HepG2 (cell line): ENCODE results near the gene DAZAP1. TPM values are rescaled to one million over a fixed set of nuclear protein-coding genes. Genes with fewer than 3 reads are reported as not detected.

Source experiments
- ATAC-seq: fragments of 200-7000 bp; cut with Tn5 transposase; 3 replicates; pipeline ENCODE4 v1.9.1; 2020; ENCODE audit warnings: mild to moderate bottlenecking, moderate library complexity
- BruUV-seq: library from RNA; stranded (reverse); fragments of 400-500 nt; replicated peaks from 2 replicates; lab custom pipeline; 2021; lab: Mats Ljungman, UMichigan
- CTCF ChIA-PET: fragments of 300-600 bp; formaldehyde crosslinking; extraction: SDS; loops from one replicate; lab custom pipeline; 2021; ENCODE audit warnings: low total read pairs, inconsistent platforms, low intra/inter-chr PET ratio; lab: Yijun Ruan, JAX
- POLR2A ChIA-PET: fragments of 350-600 bp; sonication (Branson Sonifier 250); formaldehyde crosslinking; loops from one replicate; lab custom pipeline; 2020; ENCODE audit warnings: antibody characterized with exemption, inconsistent platforms; lab: Yijun Ruan, JAX
- DNase-seq: peaks from one replicate; pipeline ENCODE4 v3.0.0-alpha.2; 2015; ENCODE audit warnings: low spot score
- FAIRE-seq: peaks from 3 replicates; lab custom pipeline; 2011; peaks lifted over from hg19 to GRCh38; lab: Jason Lieb, UNC
- H2AFZ ChIP-seq: one replicate; pipeline ENCODE4 v1.6.1; 2011; ENCODE audit warnings: low read length, inconsistent platforms
- H3K27ac ChIP-seq: fragments of 300-600 bp; 3 replicates; pipeline ENCODE4 v1.8.0; 2011; ENCODE audit warnings: mixed run types, mild to moderate bottlenecking, mixed read lengths, low read length, inconsistent platforms; ENCODE audit not compliant: insufficient read depth; ENCODE audit errors: extremely low read length
- H3K27me3 ChIP-seq, 2 experiments: fragments of 200-600 bp in 1 of 2; 2 replicates in 1 of 2; 3 replicates in 1 of 2; pipeline versions ENCODE4 v1.6.0 to v1.8.0; 2011; ENCODE audit warnings: low read length in 2 of 2, mild to moderate bottlenecking in 2 of 2, moderate library complexity in 2 of 2, inconsistent platforms in 1 of 2; ENCODE audit not compliant: insufficient read depth in 2 of 2, control insufficient read depth in 1 of 2
- H3K36me3 ChIP-seq, 2 experiments: fragments of 200-600 bp in 1 of 2; replicated peaks in 1 of 2; 2 replicates in 1 of 2; 3 replicates in 1 of 2; pipeline versions ENCODE4 v1.5.1 to v1.8.0; 2011; ENCODE audit warnings: low read length in 2 of 2, inconsistent platforms in 1 of 2; ENCODE audit not compliant: insufficient read depth in 2 of 2, control insufficient read depth in 1 of 2
- H3K4me1 ChIP-seq: 2 replicates; pipeline ENCODE4 v1.5.1; 2012; ENCODE audit warnings: low read length, inconsistent platforms; ENCODE audit not compliant: insufficient read depth
- H3K4me2 ChIP-seq: 2 replicates; pipeline ENCODE4 v1.6.0; 2011; ENCODE audit warnings: low read depth, low read length, inconsistent platforms
- H3K4me3 ChIP-seq, 3 experiments: fragments of 200-600 bp in 1 of 3; sonication (generic), shearing (Covaris generic) in 1 of 3; replicated peaks in 1 of 3; 2 replicates each; pipeline ENCODE4 v1.5.1; 2011 to 2016; ENCODE audit warnings: low read length in 3 of 3, inconsistent platforms in 2 of 3, low read depth in 2 of 3, mild to moderate bottlenecking in 2 of 3, control low read depth in 1 of 3, mixed read lengths in 1 of 3; ENCODE audit not compliant: insufficient read depth in 1 of 3
- H3K79me2 ChIP-seq: one replicate; pipeline ENCODE4 v1.6.1; 2011; ENCODE audit warnings: low read length, inconsistent platforms; ENCODE audit not compliant: insufficient read depth
- H3K9ac ChIP-seq: 2 replicates; pipeline ENCODE4 v1.6.0; 2011; ENCODE audit warnings: mild to moderate bottlenecking, low read depth, low read length, inconsistent platforms; ENCODE audit not compliant: insufficient read depth
- H3K9me3 ChIP-seq: 2 replicates; pipeline ENCODE4 v1.5.1; 2012; ENCODE audit warnings: mild to moderate bottlenecking, low read length
- H4K20me1 ChIP-seq: 2 replicates; pipeline ENCODE4 v1.6.0; 2011; ENCODE audit warnings: inconsistent platforms, mild to moderate bottlenecking, low read length, moderate library complexity; ENCODE audit not compliant: insufficient read depth
- ARID2 ChIP-seq: sonication (generic); formaldehyde crosslinking; IDR thresholded peaks from 2 replicates; pipeline ENCODE4 v1.8.1; 2022; ENCODE audit warnings: mild to moderate bottlenecking, missing genetic modification reagents, borderline replicate concordance
- ATF3 ChIP-seq: sonication (generic); formaldehyde crosslinking; IDR thresholded peaks from 2 replicates; pipeline ENCODE4 v1.4.0; 2020; ENCODE audit warnings: missing genetic modification reagents
- CBX5 ChIP-seq: sonication (generic); formaldehyde crosslinking; IDR thresholded peaks from 2 replicates; pipeline ENCODE4 v1.4.0; 2020; ENCODE audit warnings: missing genetic modification reagents, borderline replicate concordance
- FOSL2 ChIP-seq: sonication (generic); formaldehyde crosslinking; IDR thresholded peaks from 2 replicates; pipeline ENCODE4 v1.4.0; 2020; ENCODE audit warnings: missing genetic modification reagents
- HMG20A ChIP-seq: IDR thresholded peaks from 2 replicates; pipeline ENCODE4 v1.6.1; 2016; ENCODE audit warnings: borderline replicate concordance
- MLLT10 ChIP-seq: sonication (generic); formaldehyde crosslinking; IDR thresholded peaks from 2 replicates; pipeline ENCODE4 v1.4.0; 2020; ENCODE audit warnings: missing genetic modification reagents
- NCOA1 ChIP-seq: sonication (generic); formaldehyde crosslinking; IDR thresholded peaks from 2 replicates; pipeline ENCODE4 v1.9.0; 2021; ENCODE audit warnings: missing genetic modification reagents
- NKX3-1 ChIP-seq: sonication (generic); formaldehyde crosslinking; IDR thresholded peaks from 2 replicates; pipeline ENCODE4 v1.5.0; 2020; ENCODE audit warnings: missing genetic modification reagents
- RCOR2 ChIP-seq: IDR thresholded peaks from 2 replicates; pipeline ENCODE4 v1.6.1; 2016; ENCODE audit warnings: missing biosample characterization, missing genetic modification reagents
- RFX1 ChIP-seq: fragments of 450-650 bp; IDR thresholded peaks from 2 replicates; pipeline ENCODE4 v1.6.1; 2017
- SALL1 ChIP-seq: sonication (generic); formaldehyde crosslinking; IDR thresholded peaks from 2 replicates; pipeline ENCODE4 v1.8.0; 2022; ENCODE audit warnings: mild to moderate bottlenecking, missing genetic modification reagents
- SOX6 ChIP-seq, 2 experiments: fragments of 450-650 bp in 1 of 2; sonication (generic) in 1 of 2; formaldehyde crosslinking in 1 of 2; IDR thresholded peaks; 2 replicates each; pipeline versions ENCODE4 v1.4.0 to v1.6.1; 2017 to 2020; ENCODE audit warnings: antibody characterized with exemption in 1 of 2, mild to moderate bottlenecking in 1 of 2, missing genetic modification reagents in 1 of 2
- TCF7L2 ChIP-seq: IDR thresholded peaks from 2 replicates; pipeline ENCODE4 v1.6.1; 2011; ENCODE audit warnings: mild to moderate bottlenecking, low read depth, low read length, moderate library complexity
- ZBTB7A ChIP-seq: sonication (generic); formaldehyde crosslinking; IDR thresholded peaks from 2 replicates; pipeline ENCODE4 v1.8.0; 2022; ENCODE audit warnings: mild to moderate bottlenecking, missing genetic modification reagents
- ZNF557 ChIP-seq: sonication (generic); formaldehyde crosslinking; IDR thresholded peaks from 2 replicates; pipeline ENCODE4 v1.4.0; 2020; ENCODE audit warnings: missing genetic modification reagents
- WGBS: methylation state at CpG from one replicate; pipeline ENCODE4 v1.1.6; 2017; ENCODE audit warnings: low lambda C conversion rate; 5-methylcytosine and 5-hydroxymethylcytosine counted together
- in situ Hi-C: cut with HindIII; loops from 2 replicates; pipeline ENCODE4 v1.10.0; 2017; ENCODE audit warnings: low pct_unique_long_range_greater_than_20kb; ENCODE audit not compliant: extremely low pct_ligation_motif_present
- intact Hi-C: fragments of 100-400 bp; cut with micrococcal nuclease; formaldehyde crosslinking; loops from one replicate; pipeline ENCODE4 v1.10.0; 2022; ENCODE audit not compliant: unreplicated experiment
- polyA plus RNA-seq, 8 experiments: library from polyadenylated mRNA; depleted of rRNA in 3 of 8; stranded (reverse) in 7 of 8; unstranded in 1 of 8; fragments of >200 nt; fragmentation: Illumina TruSeq in 4 of 8; extraction: Trizol in 4 of 8; gene quantifications; 2 replicates each; pipeline versions ENCODE4 v1.2.1 to v1.2.3, GENCODE V29; 2011 to 2016; ENCODE audit warnings: low read depth in 4 of 8, missing spikeins in 1 of 8, mixed read lengths in 1 of 8; ENCODE audit not compliant: insufficient read depth in 1 of 8
- total RNA-seq, 5 experiments: library from RNA; depleted of rRNA; stranded (reverse); fragments of >200 nt; fragmentation: Illumina TruSeq; extraction: Trizol; gene quantifications; 2 replicates each; pipeline ENCODE4 v1.2.3, GENCODE V29; 2016; ENCODE audit warnings: low read depth in 1 of 5
- TF ChIP-seq, protein P1 (sequence below): sonication (generic); formaldehyde crosslinking; IDR thresholded peaks from 2 replicates; pipeline ENCODE4 v1.8.0; 2022; ENCODE audit warnings: missing genetic modification reagents, mild to moderate bottlenecking, moderate library complexity, borderline replicate concordance
- TF ChIP-seq, protein P2 (sequence below): sonication (generic); formaldehyde crosslinking; IDR thresholded peaks from 2 replicates; pipeline ENCODE4 v1.5.0; 2020; ENCODE audit warnings: missing genetic modification reagents

DAZAP1 gene
- total and polyA plus RNA-seq, 2 of the 13 experiments (the other 11 are each of a cell fraction or from before 2014, with no cell fraction given) = 63.3 to 79.2 TPM

GRCh38 chr19:1373534-1374249 is 33.7 kb upstream of the DAZAP1 start (continued):
- no peak for TF ChIP-seq RFX1
- no peak for TF ChIP-seq MLLT10

GRCh38 chr19:1374250-1374577 is 33.2 kb upstream of the DAZAP1 start:
- Histone ChIP-seq H3K27ac (peak overlapping the region; percentile 91), H2AFZ (no peak overlapping the region), H3K4me1 (peaks cover 52% of the 10 kb centered on the region), H3K79me2 (no peaks in the 10 kb centered on the region), H3K4me2 (peak overlapping the region; percentile 80), H3K36me3 (peaks cover 4 to 5% of the 10 kb centered on the region in 2 experiments), H3K9me3 (no peaks in the 10 kb centered on the region), H3K4me3 (peak overlapping the region; percentile 30 to 65 (median 32); a peak in 5 of 6 replicates), H4K20me1 (no peaks in the 10 kb centered on the region), H3K27me3 (no peaks in the 10 kb centered on the region), H3K9ac (peak overlapping the region; percentile 58)
- WGBS = 11% methylated on average over 6 of the region's 12 CpGs
- intact Hi-C loops = loop anchor here (5.0 kb wide), 1 partner anchor 57 kb away; no protein-coding TSS in a partner anchor
- ATAC-seq (peak; percentile 32), DNase-seq (peak; percentile 73), FAIRE-seq (peak; percentile 81)
- in situ Hi-C loops = loop anchor here (5.0 kb wide), 1 partner anchor 92 kb away; no protein-coding TSS in a partner anchor
- ChIA-PET POLR2A (interaction anchor here (1.0 to 3.1 kb wide), 14 partner anchors 8 to 130 kb away, joined by 3 to 24 read pairs (median 10); partner anchors contain the start of genes CIRBP, EFNA2, FAM174C and NDUFS7), CTCF (interaction anchor here (3.0 kb wide), 1 partner anchor 94 kb away, joined by 16 read pairs; no protein-coding TSS in a partner anchor)
- BruUV-seq = no TSS peak
- TF ChIP-seq NCOA1 (CRISPR knock-in tag) (0 out of 2 replicates have a peak, but pooled peaks have one; percentile 2), RCOR2 (CRISPR knock-in tag) (0 out of 2 replicates have a peak, but pooled peaks have one; percentile 28), TCF7L2 (no peak), ATF3 (peak; percentile 82), ARID2 (CRISPR knock-in tag) (no peak), ZNF557 (no peak), FOSL2 (CRISPR knock-in tag) (peak; percentile 69), SOX6 (IDR thresholded peaks at IDR 0.05) (no peak), SOX6 (CRISPR knock-in tag; IDR thresholded peaks at IDR 0.05) (peak; percentile 50), SALL1 (CRISPR knock-in tag) (peak; percentile 50; the same call in 1 of the 2 replicates), ZBTB7A (0 out of 2 replicates have a peak, but pooled peaks have one; percentile 48), NKX3-1 (CRISPR knock-in tag) (0 out of 2 replicates have a peak, but pooled peaks have one; percentile 28), CBX5 (CRISPR knock-in tag) (0 out of 2 replicates have a peak, but pooled peaks have one; percentile 24), HMG20A (peak; percentile 32; the same call in 1 of the 2 replicates)
- TF ChIP-seq, protein P1, sequence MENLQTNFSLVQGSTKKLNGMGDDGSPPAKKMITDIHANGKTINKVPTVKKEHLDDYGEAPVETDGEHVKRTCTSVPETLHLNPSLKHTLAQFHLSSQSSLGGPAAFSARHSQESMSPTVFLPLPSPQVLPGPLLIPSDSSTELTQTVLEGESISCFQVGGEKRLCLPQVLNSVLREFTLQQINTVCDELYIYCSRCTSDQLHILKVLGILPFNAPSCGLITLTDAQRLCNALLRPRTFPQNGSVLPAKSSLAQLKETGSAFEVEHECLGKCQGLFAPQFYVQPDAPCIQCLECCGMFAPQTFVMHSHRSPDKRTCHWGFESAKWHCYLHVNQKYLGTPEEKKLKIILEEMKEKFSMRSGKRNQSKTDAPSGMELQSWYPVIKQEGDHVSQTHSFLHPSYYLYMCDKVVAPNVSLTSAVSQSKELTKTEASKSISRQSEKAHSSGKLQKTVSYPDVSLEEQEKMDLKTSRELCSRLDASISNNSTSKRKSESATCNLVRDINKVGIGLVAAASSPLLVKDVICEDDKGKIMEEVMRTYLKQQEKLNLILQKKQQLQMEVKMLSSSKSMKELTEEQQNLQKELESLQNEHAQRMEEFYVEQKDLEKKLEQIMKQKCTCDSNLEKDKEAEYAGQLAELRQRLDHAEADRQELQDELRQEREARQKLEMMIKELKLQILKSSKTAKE = peak; percentile 51; the same call in 1 of the 2 replicates
- TF ChIP-seq, protein P2, sequence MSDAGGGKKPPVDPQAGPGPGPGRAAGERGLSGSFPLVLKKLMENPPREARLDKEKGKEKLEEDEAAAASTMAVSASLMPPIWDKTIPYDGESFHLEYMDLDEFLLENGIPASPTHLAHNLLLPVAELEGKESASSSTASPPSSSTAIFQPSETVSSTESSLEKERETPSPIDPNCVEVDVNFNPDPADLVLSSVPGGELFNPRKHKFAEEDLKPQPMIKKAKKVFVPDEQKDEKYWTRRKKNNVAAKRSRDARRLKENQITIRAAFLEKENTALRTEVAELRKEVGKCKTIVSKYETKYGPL (CRISPR knock-in tag) = no peak
